ENCODE measurements around the gene EFCAB6.

- TF ChIP-seq CTCF (IDR thresholded peaks at IDR 0.05) (no peak), POLR2A (IDR thresholded peaks at IDR 0.05) (no peak)
Measured at GRCh38 chr22:43637275-43638260, 174.5 kb downstream of the EFCAB6 start.

Measured in adrenal gland (tissue), 5 donors.